ENCODE measurements around the gene UXS1.

Gene UXS1

GRCh38 chr2:106109675-106110424 is 84.3 kb downstream of the UXS1 start:
- no peak for DNase-seq (ENCODE audit: low spot score)

- DNase-seq (ENCODE audit: low spot score), result no peak
Measured at GRCh38 chr2:106108791-106109190, 85.3 kb downstream of the UXS1 start.

- DNase-seq (ENCODE audit: low spot score), result no peak
Measured at GRCh38 chr2:106108351-106108750, 85.8 kb downstream of the UXS1 start.

- no peak for DNase-seq (ENCODE audit: low spot score)
Measured at GRCh38 chr2:106107509-106108131, 86.5 kb downstream of the UXS1 start.

GRCh38 chr2:106106622-106107508 is 87.2 kb downstream of the UXS1 start:
- no peak for DNase-seq (ENCODE audit: low spot score)

- DNase-seq (ENCODE audit: low spot score), result no peak
Measured at GRCh38 chr2:106105151-106105922, 88.8 kb downstream of the UXS1 start.

GRCh38 chr2:106104332-106105062 is 89.6 kb downstream of the UXS1 start:
- DNase-seq (ENCODE audit: low spot score), result peak; percentile 77

- no peak for DNase-seq (ENCODE audit: low spot score)
Measured at GRCh38 chr2:106099691-106100090, 94.4 kb downstream of the UXS1 start.

- DNase-seq (ENCODE audit: low spot score), result no peak
Measured at GRCh38 chr2:106098664-106099063, 95.4 kb downstream of the UXS1 start.

GRCh38 chr2:106098081-106098480 is 96.0 kb downstream of the UXS1 start:
- no peak for DNase-seq (ENCODE audit: low spot score)

- no peak for DNase-seq (ENCODE audit: low spot score)
Measured at GRCh38 chr2:106097038-106098000, 96.8 kb downstream of the UXS1 start.

GRCh38 chr2:106096299-106097037 is 97.6 kb downstream of the UXS1 start:
- no peak for DNase-seq (ENCODE audit: low spot score)

GRCh38 chr2:106095478-106096298 is 98.4 kb downstream of the UXS1 start:
- DNase-seq (ENCODE audit: low spot score), result no peak

GRCh38 chr2:106094131-106094841 is 99.8 kb downstream of the UXS1 start:
- no peak for DNase-seq (ENCODE audit: low spot score)

- DNase-seq (ENCODE audit: low spot score), result no peak
Measured at GRCh38 chr2:106090916-106091618, 103.0 kb downstream of the UXS1 start.

- no peak for DNase-seq (ENCODE audit: low spot score)
Measured at GRCh38 chr2:106089611-106090010, 104.5 kb downstream of the UXS1 start.

Data from D341Med (cell line).